ENCODE results near the gene PDLIM4.
A peak's percentile ranks its signal among the peaks of the same experiment; 100 is the strongest.

The PDLIM4 gene

DNA sequence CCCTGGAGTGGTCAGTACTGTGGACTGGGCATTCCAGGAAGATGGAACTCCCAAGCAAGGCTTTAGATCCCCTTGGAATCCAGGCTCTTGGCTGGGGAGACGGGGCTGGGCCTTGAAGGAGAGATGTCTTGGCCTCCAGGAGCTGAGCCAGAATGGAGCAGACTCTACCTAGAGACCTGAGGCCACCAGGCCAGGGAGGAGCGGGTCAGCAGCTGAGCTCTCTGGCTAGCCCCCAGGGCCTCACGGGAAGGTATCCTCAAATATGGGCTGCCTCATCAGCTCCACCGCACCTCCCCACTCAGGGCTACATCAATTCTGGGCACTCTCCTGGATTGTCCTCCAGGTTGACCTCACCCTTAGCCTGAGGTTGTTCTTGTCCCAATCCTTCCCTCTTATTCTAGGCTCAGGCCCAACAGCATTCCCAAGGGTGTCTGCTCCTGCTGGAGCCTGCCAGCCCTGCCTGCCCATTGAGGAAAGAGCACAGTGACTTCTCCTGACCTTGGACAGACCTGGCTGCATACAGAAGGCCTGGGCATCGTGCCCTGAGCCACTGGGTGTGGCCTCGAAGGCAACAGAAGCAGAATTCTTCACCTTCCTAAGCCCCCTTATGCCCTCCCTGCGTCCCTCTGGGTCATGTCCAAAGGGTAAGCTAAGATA is 3.0 kb upstream of the PDLIM4 start:
- no peak for DNase-seq

DNA sequence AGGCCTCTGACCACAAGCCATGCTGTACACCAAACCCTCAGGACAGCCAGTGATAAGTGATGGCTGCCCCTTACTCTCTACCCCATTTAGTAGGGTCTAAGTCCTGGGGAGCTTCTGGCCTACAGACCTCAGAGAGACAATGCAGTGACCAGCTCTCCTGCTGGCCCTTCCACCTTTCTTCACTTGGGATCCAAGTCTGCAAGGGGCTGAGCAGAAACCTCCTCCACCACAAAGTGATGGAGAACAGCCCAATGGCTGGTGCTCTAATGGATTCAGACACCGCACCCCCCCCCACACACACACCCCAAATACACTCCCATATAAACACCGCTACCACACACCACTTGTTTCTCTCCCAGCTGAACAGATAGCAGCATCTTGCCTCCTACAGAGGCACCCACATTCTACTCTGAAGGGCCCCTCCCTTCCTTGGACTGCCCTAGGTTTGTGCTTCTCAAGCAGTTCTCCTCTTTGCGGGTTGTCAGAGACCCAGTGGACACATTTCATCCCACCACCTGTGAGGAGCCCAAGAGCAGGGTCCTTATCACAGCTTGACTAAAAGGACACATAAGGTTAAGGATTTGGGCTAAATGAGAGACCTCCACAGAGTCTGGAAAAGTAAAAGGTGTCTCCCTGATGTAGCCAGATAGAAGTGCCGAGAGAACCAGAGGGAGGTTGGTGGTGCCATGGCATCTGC is 1.3 kb upstream of the PDLIM4 start:
- DNase-seq, result no peak

- DNase-seq, result no peak
Observed at GRCh38 chr5:132256783-132257130, 739 bp upstream of the PDLIM4 start.

- peak; percentile 60 for DNase-seq
Observed at GRCh38 chr5:132258102-132259068, 889 bp downstream of the PDLIM4 start.

DNA sequence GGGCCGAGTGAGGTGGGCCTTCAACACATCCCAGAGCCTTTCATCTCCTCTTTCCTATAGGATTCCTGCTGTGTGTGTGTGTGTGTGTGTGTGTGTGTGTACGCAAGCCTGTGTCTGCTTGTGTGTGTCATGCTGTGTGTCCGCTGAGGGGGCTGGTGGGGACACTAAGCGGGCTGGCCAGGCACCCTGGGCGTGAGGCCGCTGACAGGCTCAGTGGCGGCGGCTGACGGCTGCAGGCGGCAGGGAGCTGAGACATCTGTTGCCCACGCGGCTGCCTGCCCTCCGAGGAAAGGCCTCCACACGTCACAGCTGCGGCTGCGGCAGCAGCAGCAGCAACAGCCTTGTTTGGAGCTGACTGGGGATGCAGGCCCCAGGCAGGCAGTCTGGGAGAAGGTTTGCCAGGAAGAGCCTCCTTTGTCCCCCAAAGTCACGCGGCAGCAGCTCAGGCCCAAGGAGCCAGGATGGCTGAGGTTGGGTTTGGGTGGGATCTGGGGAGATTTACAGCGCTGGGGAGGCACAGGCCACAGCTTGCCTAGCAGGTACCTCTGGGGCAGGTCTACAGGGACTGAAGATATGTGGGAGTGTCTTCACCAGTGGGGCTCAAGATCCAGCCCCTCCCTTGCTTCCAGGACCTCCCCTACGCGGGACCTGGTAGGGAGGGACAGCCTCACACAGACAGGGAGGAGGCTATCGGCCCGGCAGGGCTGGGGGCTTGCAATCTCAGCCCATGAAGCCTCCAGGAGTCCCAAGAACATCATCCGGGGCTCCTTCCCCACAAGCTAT is 1.8 kb downstream of the PDLIM4 start:
- peak; percentile 93 for DNase-seq

DNA sequence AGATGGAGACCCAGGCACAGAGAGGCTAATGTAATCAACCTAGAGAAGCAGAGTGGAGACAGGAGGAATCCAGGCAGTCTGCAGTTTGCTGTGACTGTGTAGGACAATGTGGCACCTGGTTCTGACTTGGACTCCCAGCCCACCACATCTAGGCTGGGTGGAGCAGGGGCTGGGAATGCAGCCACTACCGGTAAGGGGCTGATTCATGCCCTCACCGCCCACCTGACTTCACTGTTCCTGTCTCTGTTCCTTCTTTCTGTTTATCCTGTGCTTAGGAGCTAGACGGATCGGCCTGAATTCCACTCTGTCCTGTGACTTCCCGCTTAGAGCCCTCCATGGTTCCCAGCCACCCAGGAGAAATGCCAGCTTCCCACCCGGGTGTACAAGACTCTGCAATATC is 2.6 kb downstream of the PDLIM4 start:
- DNase-seq, result no peak

- peak; percentile 88 for DNase-seq
Observed at GRCh38 chr5:132260714-132261551, 3.4 kb downstream of the PDLIM4 start.

- DNase-seq, result no peak
Observed at GRCh38 chr5:132261881-132262845, 4.7 kb downstream of the PDLIM4 start.

DNA sequence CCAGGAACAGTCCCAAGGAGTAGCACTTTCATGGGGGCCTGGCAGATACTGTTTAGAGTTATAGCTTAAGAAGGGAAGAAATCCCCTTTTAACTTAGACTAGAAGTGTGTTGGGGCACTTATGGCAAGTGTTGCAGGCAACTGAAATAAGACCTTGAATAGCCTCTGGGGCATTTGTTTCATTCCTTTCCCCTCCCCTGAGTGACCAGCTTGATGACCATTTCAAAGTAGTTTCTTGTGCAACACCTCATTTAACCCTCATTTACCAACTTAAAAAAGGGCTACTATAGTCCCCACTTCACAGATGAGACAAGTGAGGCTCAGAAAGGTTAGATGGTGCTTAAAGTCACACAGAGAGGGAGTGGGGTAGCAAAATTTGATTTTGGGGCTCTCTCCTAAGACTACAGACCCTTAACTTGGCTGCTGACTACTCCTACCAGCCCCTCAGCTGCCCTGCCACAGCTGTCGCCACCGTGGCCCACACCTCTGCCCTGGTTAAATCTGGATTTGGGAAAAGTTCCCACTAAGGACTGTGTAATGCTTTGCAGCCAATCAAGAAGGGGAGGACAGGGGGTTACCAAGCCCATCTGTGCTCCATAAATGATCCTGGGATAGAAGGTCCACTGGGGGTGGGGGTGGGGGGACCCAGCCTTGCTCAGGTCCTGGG is 5.5 kb downstream of the PDLIM4 start:
- DNase-seq, result no peak

DNA sequence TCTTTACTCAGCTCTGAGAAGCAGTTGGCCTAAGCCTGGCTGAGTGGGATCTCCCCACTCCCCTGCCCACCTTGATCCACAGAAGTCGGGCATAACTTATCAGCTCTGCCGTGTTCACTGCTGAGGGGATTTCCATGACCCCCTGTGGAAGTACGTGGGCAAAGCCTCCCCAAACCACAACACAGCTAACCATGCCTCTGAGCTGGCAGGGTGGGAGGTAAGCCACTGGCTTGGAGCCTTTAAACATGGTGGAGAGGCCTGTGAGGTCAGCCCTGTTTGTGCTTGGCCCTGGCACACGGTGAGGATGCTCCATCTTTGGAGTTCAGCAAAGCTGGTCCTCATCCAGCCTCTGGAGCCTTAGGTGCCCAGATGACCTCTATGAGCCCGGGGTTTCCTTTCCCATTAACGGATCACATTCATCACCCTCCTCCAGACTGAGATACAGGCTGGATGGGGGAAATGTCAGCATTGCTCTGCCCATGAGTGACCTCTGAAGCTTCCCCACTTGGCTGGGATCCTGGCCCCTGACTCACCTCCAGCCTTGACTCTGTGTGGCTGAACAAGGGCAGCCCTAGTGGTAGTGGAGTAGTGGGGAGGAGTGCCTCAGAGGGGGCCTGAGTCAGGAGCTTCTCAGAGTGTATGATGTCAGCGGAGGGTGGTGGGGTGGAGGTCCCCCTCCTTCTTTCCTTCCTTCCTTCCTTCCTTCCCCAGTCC is 6.2 kb downstream of the PDLIM4 start:
- DNase-seq, result peak; percentile 87

DNA sequence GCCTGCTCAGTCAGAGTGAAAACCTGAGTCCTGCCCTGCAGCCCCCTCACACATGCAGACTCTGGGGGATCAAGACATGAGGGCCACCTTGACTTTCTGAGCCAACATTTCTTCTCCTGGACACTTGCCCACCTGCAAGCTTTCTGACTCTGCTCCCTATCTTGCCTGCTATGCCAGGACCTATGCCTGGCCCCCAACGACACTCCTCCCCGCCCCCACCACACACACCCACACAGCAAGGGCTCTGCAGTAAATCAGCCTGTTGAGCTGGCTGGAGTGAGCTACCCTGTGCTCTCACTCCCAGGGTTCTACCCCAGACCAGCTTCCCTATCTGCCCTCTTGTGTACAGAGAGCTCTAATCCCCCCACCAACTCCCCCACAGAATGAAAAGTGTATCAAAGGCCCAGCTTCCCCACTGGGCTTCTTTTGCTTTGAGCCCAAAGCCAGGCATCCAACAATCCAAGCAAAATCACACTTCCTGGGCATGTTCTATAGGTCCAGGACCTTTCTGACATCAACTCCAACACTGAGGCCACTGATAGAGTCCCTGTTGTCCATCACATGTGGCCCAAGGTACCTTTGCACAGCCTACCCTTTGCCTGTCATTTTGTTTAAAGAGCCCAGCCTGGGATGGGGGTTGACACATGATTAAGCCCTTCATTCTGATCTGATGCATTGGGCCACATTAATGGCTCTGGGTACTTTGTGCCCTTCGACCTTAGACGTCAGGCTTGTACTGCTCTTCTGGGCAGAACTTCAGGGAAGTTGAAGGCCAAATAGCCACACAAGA is 7.2 kb downstream of the PDLIM4 start:
- no peak for DNase-seq

DNA sequence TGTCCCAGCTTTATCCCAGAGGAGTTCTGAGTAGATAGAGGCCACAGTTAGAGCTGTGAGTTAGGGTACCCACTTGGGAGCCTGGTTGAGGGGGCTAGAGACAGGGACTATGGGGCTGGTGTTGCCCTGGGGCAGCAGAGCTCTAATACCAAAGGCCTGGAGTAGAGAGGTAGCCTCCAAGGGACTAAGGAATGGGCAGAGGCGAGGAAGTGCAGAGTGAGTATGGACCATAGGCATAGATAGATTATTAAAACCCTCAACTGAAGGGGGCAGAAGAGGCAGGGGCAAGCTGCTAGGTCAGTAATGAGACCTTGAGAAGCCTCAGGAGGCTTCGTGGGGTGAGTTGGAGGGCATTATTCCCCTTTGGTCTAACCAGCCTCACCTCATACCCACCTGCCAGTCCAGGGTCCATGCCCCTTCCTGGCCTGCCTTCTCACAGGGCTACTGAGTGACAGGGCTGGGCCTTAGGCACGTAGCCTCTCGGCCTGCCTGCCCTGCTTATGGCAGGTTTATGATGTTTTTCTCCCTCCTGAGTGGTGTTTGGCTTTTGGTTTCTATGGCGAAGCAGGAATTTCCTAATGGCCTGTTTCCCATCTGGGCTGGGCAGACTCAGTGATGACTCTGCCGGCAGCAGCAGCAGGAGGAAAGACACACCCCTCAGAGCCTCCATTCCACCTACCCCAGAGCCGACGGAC is 8.0 kb downstream of the PDLIM4 start:
- peak; percentile 94 for DNase-seq

DNA sequence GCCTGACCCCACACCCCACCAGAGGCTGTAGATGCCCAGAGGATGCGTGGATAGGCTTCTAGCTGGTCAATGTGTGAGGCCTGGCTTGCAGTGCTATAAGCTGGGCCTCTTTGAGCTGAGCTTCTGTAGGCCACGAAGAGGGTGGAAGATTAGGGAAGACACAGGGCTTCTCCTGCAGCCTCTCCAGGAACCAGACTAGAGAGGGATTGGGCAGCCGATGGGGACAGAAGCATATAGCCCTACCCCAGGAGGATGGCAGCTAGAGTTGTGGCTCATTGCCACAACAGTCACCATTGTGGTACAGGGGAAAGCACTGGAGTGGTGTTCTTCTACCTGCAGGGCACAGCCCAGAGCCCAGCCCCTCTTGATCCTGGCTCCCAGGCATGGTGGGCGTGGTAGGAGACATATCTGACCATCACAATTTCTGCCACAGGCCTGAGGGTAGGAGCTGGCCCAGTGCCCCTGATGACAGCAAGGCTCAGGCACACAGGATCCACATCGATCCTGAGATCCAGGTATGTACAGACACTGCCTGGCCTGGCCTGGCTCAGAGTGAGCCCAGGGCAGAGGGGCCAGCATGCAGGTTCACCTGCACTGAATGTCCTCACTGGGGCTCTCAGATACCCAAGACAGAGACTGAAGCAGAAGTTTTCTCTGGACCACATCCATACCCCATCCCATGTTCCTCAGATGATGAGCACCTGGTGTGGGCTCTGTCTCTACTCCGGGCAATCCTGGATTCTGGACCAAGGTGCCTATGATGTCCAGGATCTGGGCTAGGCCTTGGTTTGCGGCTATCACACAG is 8.7 kb downstream of the PDLIM4 start:
- no peak for DNase-seq

- no peak for DNase-seq
Observed at GRCh38 chr5:132266836-132267160, 9.3 kb downstream of the PDLIM4 start.

DNA sequence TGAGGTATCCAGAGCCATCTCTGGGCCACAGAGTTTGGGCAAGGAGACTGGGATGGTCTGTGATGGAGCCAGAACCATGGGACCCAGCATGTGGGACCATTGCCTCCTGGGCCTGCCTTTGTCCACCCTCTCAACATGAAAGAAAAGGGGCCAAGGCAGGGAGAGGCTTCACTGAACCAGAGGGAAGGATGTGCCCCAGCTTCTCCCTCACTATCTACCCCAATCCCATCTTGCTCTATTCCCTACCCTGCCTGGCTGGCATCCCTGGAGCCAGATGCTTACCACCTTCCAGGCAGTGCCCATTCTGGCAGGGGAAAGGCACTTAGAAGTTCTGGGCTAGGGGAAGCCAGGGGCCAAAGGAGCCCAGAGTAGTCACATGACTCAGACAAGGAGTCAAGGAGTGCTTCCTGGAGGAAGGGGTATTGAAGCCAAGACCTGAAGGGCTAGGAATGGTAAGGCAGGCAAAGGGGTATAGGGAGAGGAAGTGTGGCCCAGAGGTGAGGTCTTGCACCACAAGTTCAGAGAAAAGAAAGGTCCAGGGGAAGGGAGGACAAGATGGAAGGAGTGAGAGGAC is 9.8 kb downstream of the PDLIM4 start:
- no peak for DNase-seq
